Osteocyte (in vitro differentiated cells): ENCODE measurements around the gene REG1A. TPM values are rescaled to one million over a fixed set of nuclear protein-coding genes. Genes with fewer than 3 reads are reported as not detected.

Source experiments
- DNase-seq: peaks from one replicate; pipeline ENCODE4 v3.0.0; 2021; ENCODE audit warnings: mixed read lengths; ENCODE audit not compliant: unreplicated experiment; ENCODE audit errors: extremely low spot score
- H3K27ac Mint-ChIP-seq: one replicate; pipeline ENCODE4 v1.8.0; 2021; ENCODE audit warnings: mild to moderate bottlenecking, mixed read lengths; ENCODE audit not compliant: unreplicated experiment
- H3K27me3 Mint-ChIP-seq: one replicate; pipeline ENCODE4 v1.8.0; 2021; ENCODE audit warnings: mixed read lengths; ENCODE audit not compliant: unreplicated experiment
- H3K36me3 Mint-ChIP-seq: one replicate; pipeline ENCODE4 v1.8.0; 2021; ENCODE audit warnings: mixed read lengths; ENCODE audit not compliant: unreplicated experiment
- H3K4me1 Mint-ChIP-seq: one replicate; pipeline ENCODE4 v1.8.0; 2021; ENCODE audit warnings: mixed read lengths; ENCODE audit not compliant: unreplicated experiment
- H3K4me3 Mint-ChIP-seq: one replicate; pipeline ENCODE4 v1.8.0; 2021; ENCODE audit warnings: mild to moderate bottlenecking, moderate library complexity, mixed read lengths; ENCODE audit not compliant: unreplicated experiment
- H3K9me3 Mint-ChIP-seq: one replicate; pipeline ENCODE4 v1.8.0; 2021; ENCODE audit warnings: mixed read lengths; ENCODE audit not compliant: unreplicated experiment
- CTCF ChIP-seq: fragments of 200-600 bp; sonication (generic); IDR thresholded peaks from 2 replicates; pipeline ENCODE4 v1.5.0; 2021; ENCODE audit warnings: antibody characterized with exemption, mild to moderate bottlenecking, moderate library complexity
- total RNA-seq: library from RNA; stranded (reverse); gene quantifications from 2 replicates; pipeline ENCODE4 v1.2.1, GENCODE V29; 2021

REG1A gene
- total RNA-seq, 1 donor from 2014 or later: not detected

GRCh38 chr2:79085382-79085781 lies 34.9 kb upstream of the REG1A start:
- no peak for TF ChIP-seq CTCF
- Mint-ChIP-seq H3K27me3 (no peaks in the 10 kb centered on the region), H3K4me1 (no peaks in the 10 kb centered on the region), H3K4me3 (no peak overlapping the region), H3K9me3 (peaks cover 3% of the 10 kb centered on the region), H3K36me3 (no peaks in the 10 kb centered on the region), H3K27ac (no peak overlapping the region)
- DNase-seq: no peak

GRCh38 chr2:79086255-79086654 lies 34.0 kb upstream of the REG1A start:
- Mint-ChIP-seq H3K4me3 (no peak overlapping the region), H3K36me3 (no peaks in the 10 kb centered on the region), H3K27me3 (no peaks in the 10 kb centered on the region), H3K9me3 (peaks cover 3% of the 10 kb centered on the region), H3K27ac (no peak overlapping the region), H3K4me1 (no peaks in the 10 kb centered on the region)
- no peak for DNase-seq
- no peak for TF ChIP-seq CTCF

- Mint-ChIP-seq H3K27me3 (no peaks in the 10 kb centered on the region), H3K9me3 (peaks cover 6% of the 10 kb centered on the region), H3K36me3 (no peaks in the 10 kb centered on the region), H3K4me3 (no peak within 1 kb of the TSS), H3K4me1 (no peaks in the 10 kb centered on the region), H3K27ac (no peak within 1 kb of the TSS)
- no peak for TF ChIP-seq CTCF
- no peak for DNase-seq
Measured at GRCh38 chr2:79087785-79088364, 32.4 kb upstream of the REG1A start, which contains the start of gene REG1B. TSS of gene REG1B (minus strand) at chr2:79087993. CDS start at chr2:79087612, 381 bp downstream.

- no peak for TF ChIP-seq CTCF
- no peak overlapping the region for H3K4me3 Mint-ChIP-seq
- H3K9me3 Mint-ChIP-seq: peaks cover 3% of the 10 kb centered on the region
- DNase-seq: no peak
- H3K27me3 Mint-ChIP-seq: no peaks in the 10 kb centered on the region
- no peaks in the 10 kb centered on the region for H3K36me3 Mint-ChIP-seq
- H3K4me1 Mint-ChIP-seq: no peaks in the 10 kb centered on the region
- H3K27ac Mint-ChIP-seq: no peak overlapping the region
Measured at GRCh38 chr2:79090693-79091092, 29.6 kb upstream of the REG1A start.

GRCh38 chr2:79097843-79098242 lies 22.4 kb upstream of the REG1A start:
- no peak for DNase-seq
- Mint-ChIP-seq H3K27me3 (no peaks in the 10 kb centered on the region), H3K9me3 (peaks cover 31% of the 10 kb centered on the region), H3K36me3 (no peaks in the 10 kb centered on the region), H3K4me1 (no peaks in the 10 kb centered on the region), H3K4me3 (no peak overlapping the region), H3K27ac (no peak overlapping the region)
- no peak for TF ChIP-seq CTCF
